ENCODE data around the gene SYNDIG1.

The SYNDIG1 gene

GRCh38 chr20:24589815-24590177 lies 120.4 kb downstream of the SYNDIG1 start:
- Mint-ChIP-seq H3K27me3 (ENCODE audit: low read depth) (no peaks in the 10 kb centered on the region), H3K4me1 (ENCODE audit: low read depth) (no peaks in the 10 kb centered on the region), H3K9me3 (no peaks in the 10 kb centered on the region), H3K36me3 (ENCODE audit: low read depth) (no peaks in the 10 kb centered on the region), H3K4me3 (no peak overlapping the region), H3K27ac (no peak overlapping the region)

GRCh38 chr20:24590178-24590982 lies 121.0 kb downstream of the SYNDIG1 start:
- Mint-ChIP-seq H3K27me3 (ENCODE audit: low read depth) (no peaks in the 10 kb centered on the region), H3K27ac (no peak overlapping the region), H3K4me1 (ENCODE audit: low read depth) (no peaks in the 10 kb centered on the region), H3K4me3 (no peak overlapping the region), H3K9me3 (no peaks in the 10 kb centered on the region), H3K36me3 (ENCODE audit: low read depth) (no peaks in the 10 kb centered on the region)

DNA sequence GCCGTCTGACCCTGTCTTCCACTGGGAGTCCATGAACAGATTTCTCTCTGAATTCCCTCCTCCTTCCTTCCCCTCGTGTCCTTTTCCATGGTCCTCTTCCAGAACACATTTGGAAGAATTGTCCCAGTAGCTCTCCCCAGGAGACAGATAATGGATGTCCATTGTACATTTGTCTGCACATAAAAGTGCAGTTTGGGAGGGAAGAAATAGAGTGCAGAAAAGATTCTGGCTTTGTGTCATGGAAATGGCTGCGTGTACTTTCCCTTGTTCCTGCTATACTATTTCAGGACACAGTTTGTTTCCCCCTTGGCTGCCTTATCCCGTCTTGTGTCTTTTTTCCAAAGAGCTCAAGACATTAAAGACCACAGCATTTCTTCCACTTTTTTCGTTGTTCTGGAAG lies 127.6 kb downstream of the SYNDIG1 start:
- Mint-ChIP-seq H3K27me3 (ENCODE audit: low read depth) (no peaks in the 10 kb centered on the region), H3K9me3 (no peaks in the 10 kb centered on the region), H3K4me1 (ENCODE audit: low read depth) (no peaks in the 10 kb centered on the region), H3K27ac (no peak overlapping the region), H3K36me3 (ENCODE audit: low read depth) (peaks cover 2% of the 10 kb centered on the region), H3K4me3 (no peak overlapping the region)

- H3K27ac Mint-ChIP-seq = no peak overlapping the region
- H3K36me3 Mint-ChIP-seq (ENCODE audit: low read depth) = peaks cover 2% of the 10 kb centered on the region
- H3K4me3 Mint-ChIP-seq = no peak overlapping the region
- no peaks in the 10 kb centered on the region for H3K4me1 Mint-ChIP-seq (ENCODE audit: low read depth)
- H3K9me3 Mint-ChIP-seq = no peaks in the 10 kb centered on the region
- H3K27me3 Mint-ChIP-seq (ENCODE audit: low read depth) = no peaks in the 10 kb centered on the region
Observed at GRCh38 chr20:24598346-24598745, 128.9 kb downstream of the SYNDIG1 start.

DNA sequence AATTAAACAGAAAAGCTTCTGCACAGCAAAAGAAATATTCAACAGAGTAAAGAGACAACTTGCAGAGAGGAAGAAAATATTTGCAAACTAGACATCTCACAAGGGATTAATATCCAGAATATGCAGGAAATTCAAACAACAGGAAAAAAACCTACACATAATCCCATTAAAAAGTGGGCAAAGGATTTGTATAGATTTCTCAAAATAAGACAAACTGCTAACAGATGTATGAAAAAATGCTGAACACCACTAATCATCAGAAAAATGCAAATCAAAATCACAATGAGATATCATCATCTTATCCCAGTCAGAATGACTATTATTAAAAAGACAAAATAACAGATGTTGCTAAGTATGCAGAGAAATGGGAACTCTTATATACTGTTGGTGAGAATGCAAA lies 129.6 kb downstream of the SYNDIG1 start:
- no peaks in the 10 kb centered on the region for H3K27me3 Mint-ChIP-seq (ENCODE audit: low read depth)
- no peaks in the 10 kb centered on the region for H3K9me3 Mint-ChIP-seq
- H3K4me1 Mint-ChIP-seq (ENCODE audit: low read depth) = no peaks in the 10 kb centered on the region

DNA sequence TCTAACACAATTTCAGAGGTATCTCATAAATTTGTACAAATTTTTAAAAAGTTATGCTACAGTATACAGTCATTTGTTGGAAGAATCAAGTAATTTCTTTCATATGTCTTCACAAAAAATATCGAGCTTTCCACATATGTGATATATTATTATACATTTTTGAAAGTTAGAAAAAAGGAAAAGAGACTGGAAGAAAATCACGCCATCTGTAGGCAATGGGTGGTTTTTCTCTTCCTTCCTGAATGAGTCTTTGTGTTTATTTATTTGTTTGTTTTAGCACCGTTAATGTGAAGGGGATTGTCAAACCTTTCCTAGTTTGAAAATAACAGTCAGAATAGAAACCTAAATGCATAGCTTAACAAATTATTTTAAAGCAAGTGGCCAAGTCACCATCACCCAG lies 130.6 kb downstream of the SYNDIG1 start:
- Mint-ChIP-seq H3K27ac (no peak overlapping the region), H3K4me3 (no peak overlapping the region), H3K9me3 (no peaks in the 10 kb centered on the region), H3K27me3 (ENCODE audit: low read depth) (no peaks in the 10 kb centered on the region), H3K4me1 (ENCODE audit: low read depth) (no peaks in the 10 kb centered on the region), H3K36me3 (ENCODE audit: low read depth) (peaks cover 2% of the 10 kb centered on the region)

More for the DNA sequence above, 129.6 kb downstream of the SYNDIG1 start:
- no peak overlapping the region for H3K4me3 Mint-ChIP-seq
- H3K36me3 Mint-ChIP-seq (ENCODE audit: low read depth) = peaks cover 2% of the 10 kb centered on the region
- no peak overlapping the region for H3K27ac Mint-ChIP-seq

GRCh38 chr20:24603454-24603853 lies 134.0 kb downstream of the SYNDIG1 start:
- H3K27me3 Mint-ChIP-seq (ENCODE audit: low read depth) = no peaks in the 10 kb centered on the region
- H3K27ac Mint-ChIP-seq = no peak overlapping the region
- peaks cover 2% of the 10 kb centered on the region for H3K36me3 Mint-ChIP-seq (ENCODE audit: low read depth)
- no peaks in the 10 kb centered on the region for H3K9me3 Mint-ChIP-seq
- H3K4me1 Mint-ChIP-seq (ENCODE audit: low read depth) = no peaks in the 10 kb centered on the region
- H3K4me3 Mint-ChIP-seq = no peak overlapping the region

DNA sequence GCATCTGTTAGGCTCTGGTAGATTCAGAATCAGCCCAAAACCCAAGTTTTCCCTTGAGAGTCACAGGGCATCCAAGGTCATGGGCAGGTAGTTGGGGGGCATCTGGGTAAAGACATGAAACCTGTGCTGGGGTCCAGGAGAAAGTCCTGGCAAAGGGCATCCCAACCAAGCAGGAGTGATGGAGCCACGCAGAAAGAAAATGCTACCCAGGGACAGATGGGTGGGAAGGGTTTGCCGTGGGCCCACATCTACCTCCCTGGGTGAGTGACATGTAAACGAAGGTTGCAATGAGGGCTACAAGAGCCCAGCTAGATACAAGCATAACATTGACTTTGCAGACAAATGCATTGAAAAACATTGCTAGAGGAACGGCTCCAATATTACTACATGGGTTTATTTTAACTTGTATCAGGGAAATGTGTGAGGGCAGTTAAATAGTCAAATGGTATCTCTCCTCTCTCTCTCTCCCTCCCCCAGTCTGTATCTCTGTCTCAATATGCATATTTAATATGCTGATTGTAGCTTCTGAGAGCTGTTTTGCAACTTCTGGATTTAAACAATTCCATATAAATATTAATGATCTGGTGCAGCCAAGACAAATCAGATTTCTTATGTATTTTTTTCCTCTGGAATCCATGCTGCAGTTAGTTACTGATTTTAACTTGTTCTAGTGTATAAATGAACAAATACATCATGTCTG lies 135.7 kb downstream of the SYNDIG1 start:
- Mint-ChIP-seq H3K9me3 (no peaks in the 10 kb centered on the region), H3K4me3 (no peak overlapping the region), H3K4me1 (ENCODE audit: low read depth) (no peaks in the 10 kb centered on the region), H3K27me3 (ENCODE audit: low read depth) (no peaks in the 10 kb centered on the region), H3K27ac (no peak overlapping the region), H3K36me3 (ENCODE audit: low read depth) (peaks cover 2% of the 10 kb centered on the region)

GRCh38 chr20:24605937-24606455 lies 136.6 kb downstream of the SYNDIG1 start:
- no peaks in the 10 kb centered on the region for H3K4me1 Mint-ChIP-seq (ENCODE audit: low read depth)
- H3K27me3 Mint-ChIP-seq (ENCODE audit: low read depth) = no peaks in the 10 kb centered on the region
- no peak overlapping the region for H3K27ac Mint-ChIP-seq
- H3K4me3 Mint-ChIP-seq = no peak overlapping the region
- H3K36me3 Mint-ChIP-seq (ENCODE audit: low read depth) = peaks cover 2% of the 10 kb centered on the region
- H3K9me3 Mint-ChIP-seq = no peaks in the 10 kb centered on the region

- Mint-ChIP-seq H3K36me3 (ENCODE audit: low read depth) (no peaks in the 10 kb centered on the region), H3K27ac (no peak overlapping the region), H3K4me1 (ENCODE audit: low read depth) (no peaks in the 10 kb centered on the region), H3K27me3 (ENCODE audit: low read depth) (no peaks in the 10 kb centered on the region), H3K4me3 (no peak overlapping the region), H3K9me3 (no peaks in the 10 kb centered on the region)
Observed at GRCh38 chr20:24607402-24607801, 138.0 kb downstream of the SYNDIG1 start.

DNA sequence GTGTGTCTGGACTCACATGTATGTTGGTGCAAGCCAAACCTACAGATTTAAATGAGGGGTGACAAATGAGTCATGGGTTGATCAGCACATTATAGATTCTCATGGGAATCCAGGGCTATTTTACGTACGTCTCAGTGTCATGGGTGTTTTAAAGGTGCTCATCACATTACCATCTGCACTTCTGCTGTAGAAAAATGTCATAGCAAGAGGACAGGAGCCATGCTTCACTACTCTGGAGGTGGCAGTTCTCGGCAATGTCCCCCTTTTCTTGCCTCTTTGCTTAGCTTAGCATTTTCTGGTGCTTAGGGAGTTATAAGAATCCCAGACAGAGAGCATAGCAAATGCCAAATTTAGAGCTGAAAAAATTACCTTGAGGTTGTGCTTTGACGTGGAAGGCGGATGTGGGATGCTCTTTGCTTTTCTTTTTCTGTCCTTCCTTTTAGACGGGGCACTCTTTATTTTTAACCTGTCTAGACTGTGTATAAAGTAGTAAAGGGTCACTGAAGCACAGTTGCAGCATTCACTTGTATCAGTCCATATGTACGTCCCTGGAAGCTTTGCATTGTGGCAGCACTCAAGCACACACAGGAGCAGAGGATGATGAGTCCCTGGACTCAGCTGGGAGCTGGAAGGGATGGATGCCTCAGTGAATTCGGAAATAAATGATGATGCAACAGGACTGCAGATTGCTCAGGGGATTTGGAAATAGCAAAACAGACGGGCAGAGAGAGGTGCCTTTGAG lies 139.7 kb downstream of the SYNDIG1 start:
- Mint-ChIP-seq H3K4me1 (ENCODE audit: low read depth) (no peaks in the 10 kb centered on the region), H3K9me3 (no peaks in the 10 kb centered on the region), H3K36me3 (ENCODE audit: low read depth) (no peaks in the 10 kb centered on the region), H3K27ac (no peak overlapping the region), H3K4me3 (no peak overlapping the region), H3K27me3 (ENCODE audit: low read depth) (no peaks in the 10 kb centered on the region)

GRCh38 chr20:24609757-24610156 lies 140.3 kb downstream of the SYNDIG1 start:
- Mint-ChIP-seq H3K4me3 (no peak overlapping the region), H3K36me3 (ENCODE audit: low read depth) (no peaks in the 10 kb centered on the region), H3K9me3 (no peaks in the 10 kb centered on the region), H3K4me1 (ENCODE audit: low read depth) (no peaks in the 10 kb centered on the region), H3K27me3 (ENCODE audit: low read depth) (no peaks in the 10 kb centered on the region), H3K27ac (no peak overlapping the region)

GRCh38 chr20:24610341-24611115 lies 141.1 kb downstream of the SYNDIG1 start:
- Mint-ChIP-seq H3K27ac (no peak overlapping the region), H3K27me3 (ENCODE audit: low read depth) (no peaks in the 10 kb centered on the region), H3K4me1 (ENCODE audit: low read depth) (no peaks in the 10 kb centered on the region), H3K4me3 (no peak overlapping the region), H3K9me3 (no peaks in the 10 kb centered on the region), H3K36me3 (ENCODE audit: low read depth) (no peaks in the 10 kb centered on the region)
